NCI-H2171 (cell line): Measurements from ENCODE around the gene DNASE2.

Source experiments
- DNase-seq: peaks from one replicate; lab custom pipeline; 2025; lab: John Stamatoyannopoulos, UW

Gene DNASE2

GRCh38 chr19:12886969-12887747 is 5.9 kb upstream of the DNASE2 start, which contains the start of gene KLF1:
KLF1 (minus strand) TSS chr19:12887201; CDS start chr19:12887140, 61 bp downstream.
- DNase-seq: no peak

GRCh38 chr19:12886651-12886968 is 5.4 kb upstream of the DNASE2 start:
- no peak for DNase-seq

DNA sequence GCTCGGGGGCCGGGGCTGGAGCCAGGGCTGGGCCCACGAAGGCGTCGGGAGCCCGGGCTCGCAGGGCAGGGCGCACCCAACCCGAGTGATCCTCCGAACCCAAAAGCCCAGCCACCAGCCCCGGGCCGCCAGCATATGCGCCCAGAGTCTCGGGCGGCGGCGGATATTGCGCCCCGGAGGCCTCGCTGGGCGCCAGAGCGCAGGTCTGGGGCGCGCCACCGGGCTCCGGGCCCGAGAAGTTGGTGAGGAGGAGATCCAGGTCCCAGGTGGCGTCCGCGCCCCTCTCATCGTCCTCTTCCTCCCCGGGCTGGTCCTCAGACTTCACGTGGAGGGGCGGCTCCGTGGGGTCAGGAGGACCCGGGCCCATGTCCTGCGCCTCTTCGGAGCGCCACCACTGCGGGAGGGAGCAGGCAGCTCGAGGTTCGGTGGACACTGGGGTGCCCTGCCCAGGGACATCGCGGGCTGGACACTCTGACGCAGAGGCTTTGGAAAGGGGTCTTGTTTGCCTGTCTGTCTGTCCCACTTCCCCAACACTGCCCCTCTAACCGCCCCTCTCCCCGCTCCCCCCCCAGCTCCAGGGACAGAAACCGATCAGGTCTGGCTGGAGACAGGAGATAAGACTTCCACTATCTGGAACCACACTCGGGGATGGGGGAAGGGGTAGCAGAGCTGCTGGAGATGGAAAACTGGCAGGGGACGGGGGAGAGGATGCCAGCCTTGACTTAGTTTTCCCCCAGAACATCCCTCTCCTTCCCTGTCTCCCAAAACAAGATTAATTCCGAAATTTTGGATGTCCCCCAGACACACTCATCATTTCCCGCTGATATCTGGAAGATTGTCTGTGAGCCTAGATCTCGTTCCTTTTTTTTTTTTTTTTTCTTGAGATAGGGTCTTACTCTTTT is 4.8 kb upstream of the DNASE2 start:
- peak; percentile 63 for DNase-seq

GRCh38 chr19:12884926-12885748 is 3.9 kb upstream of the DNASE2 start:
- peak; percentile 95 for DNase-seq

DNA sequence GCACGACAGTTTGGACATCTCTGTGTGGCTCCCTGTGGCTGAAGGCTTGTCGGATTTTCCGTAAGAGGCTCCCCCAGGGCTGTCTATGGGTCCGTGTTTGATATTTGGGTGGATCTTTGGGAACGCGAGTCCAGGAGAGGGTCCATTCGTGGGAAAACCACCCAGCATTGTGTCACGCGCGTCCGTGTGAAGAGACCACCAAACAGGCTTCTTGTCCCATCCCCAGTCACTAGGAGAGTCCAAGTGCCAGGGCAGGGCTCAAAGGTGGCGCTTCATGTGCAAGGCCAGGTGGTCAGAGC is 3.3 kb upstream of the DNASE2 start:
- no peak for DNase-seq

GRCh38 chr19:12884202-12884601 is 3.0 kb upstream of the DNASE2 start:
- no peak for DNase-seq

- no peak for DNase-seq
These were observed 1.3 kb upstream of the DNASE2 start for GRCh38 chr19:12882589-12882988.

DNA sequence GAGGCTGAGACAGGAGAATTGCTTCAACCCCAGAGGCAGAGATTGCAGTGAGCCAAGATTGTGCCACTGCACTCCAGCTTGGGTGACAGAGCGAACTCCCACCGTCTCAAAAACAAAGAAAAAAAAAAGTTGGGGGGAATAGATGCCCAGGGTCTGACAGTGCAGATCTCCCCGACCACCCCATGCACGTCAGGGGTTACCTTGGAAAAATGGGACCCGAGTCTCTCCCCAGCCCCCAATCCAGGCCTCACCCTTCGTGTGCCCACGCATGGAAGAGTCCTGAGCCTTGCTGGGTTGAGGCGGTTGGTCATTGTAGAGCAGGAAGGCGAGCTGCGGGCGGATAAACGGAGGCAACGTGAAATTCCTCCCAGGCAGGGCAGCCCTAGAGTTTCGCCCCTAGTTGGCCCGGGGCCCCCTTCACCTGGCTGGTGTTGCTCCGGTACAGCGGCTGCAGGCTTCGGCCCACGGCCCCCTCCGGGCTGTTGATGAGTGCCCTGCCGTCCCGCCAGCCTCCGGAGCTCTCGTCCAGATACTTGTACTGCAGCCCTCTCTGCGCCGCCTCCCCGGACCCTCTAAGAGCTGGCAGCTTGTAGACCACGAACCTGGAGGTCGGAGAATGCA is 588 bp downstream of the DNASE2 start:
- DNase-seq: no peak

DNA sequence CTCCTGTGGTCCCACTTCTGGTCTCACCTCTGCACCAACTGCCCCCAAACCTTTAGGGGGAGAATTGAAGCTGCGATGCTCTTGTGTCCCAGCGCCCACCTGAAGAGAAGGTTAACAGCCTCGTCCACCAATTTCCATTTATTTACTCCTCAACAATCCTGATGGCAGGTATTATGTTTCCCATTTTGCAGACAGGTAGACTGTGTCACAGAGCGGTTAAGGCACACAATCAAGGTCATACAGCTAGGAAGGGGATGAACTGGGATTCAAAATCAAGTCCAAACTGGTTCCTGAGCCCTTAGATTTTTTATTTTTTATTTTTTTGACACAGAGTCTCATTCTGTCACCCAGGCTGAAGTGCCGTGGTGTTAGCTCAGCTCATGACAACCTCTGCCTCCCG is 6.2 kb downstream of the DNASE2 start:
- DNase-seq: no peak

DNA sequence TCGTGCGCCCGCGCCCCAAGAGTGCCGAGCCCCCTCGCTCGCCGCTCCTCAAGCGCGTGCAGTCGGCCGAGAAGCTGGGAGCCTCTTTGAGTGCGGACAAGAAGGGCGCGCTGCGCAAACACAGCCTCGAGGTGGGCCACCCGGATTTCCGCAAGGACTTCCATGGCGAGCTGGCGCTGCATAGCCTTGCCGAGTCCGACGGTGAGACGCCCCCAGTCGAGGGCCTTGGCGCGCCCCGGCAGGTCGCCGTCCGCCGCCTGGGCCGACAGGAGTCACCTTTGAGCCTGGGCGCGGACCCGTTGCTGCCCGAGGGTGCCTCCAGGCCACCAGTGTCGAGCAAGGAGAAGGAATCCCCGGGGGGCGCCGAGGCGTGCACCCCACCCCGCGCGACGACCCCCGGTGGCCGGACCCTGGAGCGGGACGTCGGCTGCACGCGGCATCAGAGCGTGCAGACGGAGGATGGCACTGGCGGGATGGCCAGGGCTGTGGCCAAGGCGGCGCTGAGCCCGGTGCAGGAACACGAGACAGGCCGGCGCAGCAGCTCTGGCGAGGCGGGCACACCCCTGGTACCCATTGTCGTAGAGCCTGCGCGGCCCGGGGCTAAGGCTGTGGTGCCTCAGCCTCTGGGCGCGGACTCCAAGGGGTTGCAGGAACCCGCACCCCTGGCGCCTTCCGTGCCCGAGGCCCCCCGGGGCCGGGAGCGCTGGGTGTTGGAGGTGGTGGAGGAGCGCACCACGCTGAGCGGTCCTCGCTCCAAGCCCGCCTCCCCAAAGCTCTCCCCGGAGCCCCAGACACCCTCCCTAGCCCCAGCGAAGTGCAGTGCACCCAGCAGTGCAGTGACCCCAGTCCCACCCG is 7.1 kb downstream of the DNASE2 start:
- no peak for DNase-seq

DNA sequence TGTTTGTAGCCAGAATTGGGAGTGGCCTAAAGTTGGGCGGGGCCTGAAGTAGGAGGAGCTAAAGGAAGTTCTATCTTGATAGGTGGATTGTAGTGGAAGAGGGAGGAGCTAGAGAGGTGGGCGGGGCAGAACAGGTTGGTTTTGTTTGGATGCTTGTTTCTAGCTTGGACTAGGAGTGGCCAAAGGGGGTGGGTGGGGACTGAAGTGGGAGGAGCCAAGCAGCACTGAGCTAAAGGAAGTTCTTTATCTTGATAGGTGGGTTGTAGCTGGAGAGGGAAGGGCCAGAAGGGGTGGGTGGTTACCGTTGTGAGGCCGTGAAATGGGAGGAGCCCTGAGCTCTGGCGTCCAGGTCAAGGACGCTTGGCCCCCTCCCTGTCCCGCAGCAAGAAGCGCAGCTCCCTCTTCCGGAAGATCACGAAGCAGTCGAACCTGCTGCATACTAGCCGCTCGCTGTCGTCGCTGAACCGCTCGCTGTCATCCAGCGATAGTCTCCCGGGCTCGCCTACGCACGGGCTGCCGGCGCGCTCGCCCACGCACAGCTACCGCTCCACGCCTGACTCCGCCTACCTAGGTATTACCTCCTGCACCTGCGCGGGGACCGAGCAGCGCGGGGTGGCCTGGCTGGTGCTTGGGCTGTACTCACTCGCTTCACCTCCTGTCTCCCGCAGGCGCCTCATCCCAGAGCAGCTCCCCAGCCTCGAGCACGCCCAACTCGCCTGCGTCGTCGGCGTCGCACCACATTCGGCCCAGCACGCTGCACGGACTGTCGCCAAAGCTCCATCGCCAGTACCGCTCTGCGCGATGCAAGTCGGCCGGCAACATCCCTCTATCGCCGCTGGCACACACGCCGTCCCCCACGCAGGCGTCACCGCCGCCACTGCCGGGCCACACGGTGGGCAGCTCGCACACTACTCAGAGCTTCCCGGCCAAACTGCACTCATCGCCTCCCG is 8.0 kb downstream of the DNASE2 start:
- no peak for DNase-seq

DNA sequence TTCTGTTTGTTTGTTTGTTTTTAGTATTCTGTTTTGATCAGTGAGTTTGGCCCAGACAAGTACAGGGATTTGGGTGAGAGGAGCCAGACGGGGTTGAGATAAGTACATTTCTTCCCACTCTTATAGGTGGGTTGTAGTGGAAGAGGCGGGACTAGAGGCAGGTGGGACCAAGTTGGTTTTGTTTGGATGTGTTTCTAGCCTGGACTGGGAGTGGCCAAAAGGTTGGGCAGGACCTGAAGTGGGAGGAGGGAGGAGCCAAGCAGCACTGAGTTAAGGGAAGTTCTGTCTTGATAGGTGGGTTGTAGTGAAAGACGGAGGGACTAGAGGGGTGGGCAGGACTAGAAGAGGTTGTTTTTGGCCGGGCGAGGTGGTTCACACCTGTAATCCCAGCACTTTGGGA is 9.0 kb downstream of the DNASE2 start:
- no peak for DNase-seq

DNA sequence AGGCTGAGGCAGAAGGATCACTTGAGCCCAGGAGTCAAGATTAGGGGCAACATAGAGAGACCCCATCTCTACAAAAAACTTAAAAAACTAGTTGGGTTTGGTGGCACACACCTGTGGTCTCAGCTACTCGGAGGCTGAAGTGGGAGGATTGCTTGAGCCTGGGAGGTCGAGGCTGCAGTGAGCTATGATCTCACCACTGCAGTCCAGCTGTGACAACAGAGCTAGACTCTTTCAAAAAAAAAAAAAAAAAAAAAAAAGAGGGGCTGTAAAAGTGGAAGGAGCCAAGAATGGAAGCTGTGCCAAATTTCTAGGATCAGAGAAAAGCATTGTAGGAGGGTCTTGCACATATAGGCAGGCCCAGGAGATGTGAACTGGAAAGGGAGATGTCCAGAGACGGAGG is 9.6 kb downstream of the DNASE2 start:
- no peak for DNase-seq

DNA sequence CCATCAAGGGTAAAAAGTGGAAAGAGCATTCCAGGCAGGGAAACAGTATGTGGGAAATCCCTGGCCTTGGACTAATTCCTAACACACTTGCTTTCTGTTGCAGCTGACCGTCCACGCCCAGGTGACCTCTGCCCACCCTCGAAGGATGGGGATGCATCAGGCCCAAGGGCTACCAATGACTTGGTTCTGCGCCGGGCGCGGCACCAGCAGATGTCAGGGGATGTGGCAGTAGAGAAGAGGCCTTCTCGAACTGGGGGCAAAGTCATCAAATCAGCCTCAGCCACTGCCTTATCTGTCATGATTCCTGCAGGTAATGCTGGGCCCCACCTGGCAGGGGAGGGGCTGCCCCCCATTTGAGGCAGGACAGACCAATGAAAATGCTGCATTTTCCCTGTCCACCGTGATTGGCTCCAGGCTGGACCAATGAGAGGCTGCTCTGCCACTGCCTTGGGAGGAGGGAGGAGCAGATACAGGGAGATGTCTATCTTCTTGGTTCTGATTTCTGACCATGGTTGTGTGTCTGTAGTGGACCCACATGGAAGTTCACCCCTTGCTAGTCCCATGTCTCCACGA is 12.6 kb downstream of the DNASE2 start:
- no peak for DNase-seq

DNA sequence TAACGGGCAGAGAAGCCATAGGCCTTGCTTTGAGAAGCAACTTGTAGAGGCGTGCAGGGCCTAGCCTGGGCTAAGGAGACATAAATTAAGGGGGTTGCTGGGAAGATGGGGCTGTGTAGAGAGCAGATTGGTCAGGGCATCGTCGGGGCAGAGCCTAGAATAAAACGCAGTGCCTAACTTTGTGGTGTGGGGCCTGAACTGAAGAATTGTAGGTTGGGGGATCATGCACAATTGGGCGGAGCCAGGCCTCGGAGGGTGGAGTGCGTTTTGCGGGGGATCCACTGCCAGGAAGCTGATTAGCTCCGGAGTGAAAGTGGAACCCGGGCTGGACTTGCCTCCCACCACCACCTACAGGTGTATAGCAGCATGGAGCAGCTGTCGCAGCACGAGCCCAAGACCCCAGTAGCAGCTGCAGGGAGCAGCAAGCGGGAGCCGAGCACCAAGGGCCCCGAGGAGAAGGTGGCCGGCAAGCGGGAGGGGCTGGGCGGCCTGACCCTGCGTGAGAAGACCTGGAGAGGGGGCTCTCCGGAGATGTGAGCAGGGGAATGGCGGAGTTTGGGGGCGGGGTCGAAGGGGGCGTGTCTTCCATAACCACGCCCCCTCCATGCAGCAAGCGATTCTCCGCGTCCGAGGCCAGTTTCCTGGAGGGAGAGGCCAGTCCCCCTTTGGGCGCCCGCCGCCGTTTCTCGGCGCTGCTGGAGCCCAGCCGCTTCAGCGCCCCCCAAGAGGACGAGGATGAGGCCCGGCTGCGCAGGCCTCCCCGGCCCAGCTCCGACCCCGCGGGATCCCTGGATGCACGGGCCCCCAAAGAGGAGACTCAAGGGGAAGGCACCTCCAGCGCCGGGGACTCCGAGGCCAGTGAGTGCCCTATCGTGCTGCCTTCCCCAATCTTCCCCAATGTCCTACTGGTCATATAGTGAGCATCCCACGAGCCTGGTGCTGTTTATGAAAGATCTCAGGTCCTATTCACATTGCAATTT is 13.8 kb downstream of the DNASE2 start:
- no peak for DNase-seq

- no peak for DNase-seq
These were observed 14.7 kb downstream of the DNASE2 start for GRCh38 chr19:12866416-12867119.

DNA sequence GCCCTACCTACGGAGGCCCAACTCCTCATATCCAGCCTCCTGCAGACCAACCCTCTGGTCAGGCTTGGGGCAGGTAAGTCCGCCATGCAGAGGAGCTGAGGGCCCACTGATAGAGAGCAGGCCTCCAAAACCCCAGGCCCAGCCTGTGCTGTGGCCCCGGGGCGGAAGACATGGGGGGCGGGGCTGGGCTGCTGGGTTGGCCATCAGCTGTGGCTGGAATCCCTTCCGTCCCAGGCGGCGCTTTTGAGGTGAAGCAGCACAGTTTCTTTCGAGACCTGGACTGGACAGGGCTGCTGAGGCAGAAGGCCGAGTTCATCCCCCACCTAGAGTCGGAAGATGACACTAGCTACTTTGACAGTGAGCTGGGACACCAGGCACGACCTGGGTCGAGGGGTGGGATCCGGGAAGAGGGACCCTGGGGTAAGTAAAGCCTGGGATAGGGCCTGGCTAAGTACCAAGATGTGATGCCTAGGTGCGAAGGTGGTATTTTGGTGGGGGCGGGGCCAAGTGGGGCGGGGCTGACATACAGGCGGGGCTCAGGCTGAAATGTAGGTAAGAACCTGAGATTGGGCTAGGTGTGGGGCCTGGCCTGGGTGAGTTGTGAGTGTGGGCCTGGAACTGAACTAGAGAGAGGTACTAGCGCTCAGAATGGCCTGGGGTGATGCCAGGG is 15.4 kb downstream of the DNASE2 start:
- DNase-seq: no peak
